ENCODE data around the gene HOTAIR. TPM values are rescaled to one million over a fixed set of nuclear protein-coding genes. Genes with fewer than 3 reads are reported as not detected.

The HOTAIR gene
- total RNA-seq, 6 donors from 2014 or later, result not detected

- DNase-seq (no peak), ATAC-seq (ENCODE audit: low FRiP score in 2 of 2) (no peak)
- WGBS, 2 donors, result 10 to 12% methylated on average over 14 of the region's 15 CpGs
These were observed 4.0 kb upstream of the HOTAIR start for GRCh38 chr12:53978477-53979356.

GRCh38 chr12:53977596-53978445 lies 3.1 kb upstream of the HOTAIR start:
- WGBS, 2 donors, result 5 to 7% methylated on average over 11 of the region's 11 CpGs
- DNase-seq (no peak), ATAC-seq (ENCODE audit: low FRiP score in 2 of 2) (no peak)
- no peak overlapping the region for H3K4me3 ChIP-seq
- no peaks in the 10 kb centered on the region for H3K9me3 ChIP-seq
- H3K36me3 ChIP-seq, result no peaks in the 10 kb centered on the region
- H3K27me3 ChIP-seq, result peaks cover 11 to 92% (median 50%) of the 10 kb centered on the region in 4 donors
- H3K4me1 ChIP-seq, result peaks cover 22 to 28% (median 25%) of the 10 kb centered on the region in 4 donors
- no peak overlapping the region for H3K27ac ChIP-seq
- TF ChIP-seq POLR2AphosphoS5 (IDR thresholded peaks at IDR 0.05) (no peak), EP300 (IDR thresholded peaks at IDR 0.05) (no peak), CTCF (IDR thresholded peaks at IDR 0.05) (no peak), POLR2A (IDR thresholded peaks at IDR 0.05) (no peak)

More at GRCh38 chr12:53978477-53979356, 4.0 kb upstream of the HOTAIR start:
- no peak overlapping the region for H3K4me3 ChIP-seq
- H3K36me3 ChIP-seq, result no peaks in the 10 kb centered on the region
- no peak overlapping the region for H3K27ac ChIP-seq
- H3K9me3 ChIP-seq, result no peaks in the 10 kb centered on the region
- peaks cover 16 to 26% (median 21%) of the 10 kb centered on the region in 4 donors for H3K4me1 ChIP-seq
- no peak for TF ChIP-seq CTCF (IDR thresholded peaks at IDR 0.05)
- no peak for TF ChIP-seq EP300 (IDR thresholded peaks at IDR 0.05)
- no peak for TF ChIP-seq POLR2AphosphoS5 (IDR thresholded peaks at IDR 0.05)
- no peak for TF ChIP-seq POLR2A (IDR thresholded peaks at IDR 0.05)
- peaks cover 11 to 92% (median 46%) of the 10 kb centered on the region in 4 donors for H3K27me3 ChIP-seq

GRCh38 chr12:53976823-53977595 lies 2.3 kb upstream of the HOTAIR start:
- peaks cover 11 to 92% (median 51%) of the 10 kb centered on the region in 4 donors for H3K27me3 ChIP-seq
- H3K27ac ChIP-seq, result no peak overlapping the region
- H3K4me1 ChIP-seq, result peaks cover 22 to 28% (median 25%) of the 10 kb centered on the region in 4 donors
- WGBS, 2 donors, result 15% methylated on average over 9 of the region's 9 CpGs
- ATAC-seq (ENCODE audit: low FRiP score in 2 of 2), result no peak
- no peak overlapping the region for H3K4me3 ChIP-seq
- TF ChIP-seq POLR2A (IDR thresholded peaks at IDR 0.05), result no peak
- no peak for TF ChIP-seq EP300 (IDR thresholded peaks at IDR 0.05)
- TF ChIP-seq POLR2AphosphoS5 (IDR thresholded peaks at IDR 0.05), result no peak
- TF ChIP-seq CTCF (IDR thresholded peaks at IDR 0.05), result no peak
- no peaks in the 10 kb centered on the region for H3K9me3 ChIP-seq
- no peaks in the 10 kb centered on the region for H3K36me3 ChIP-seq
- no peak for DNase-seq

GRCh38 chr12:53976172-53976822 lies 1.5 kb upstream of the HOTAIR start:
- ATAC-seq (ENCODE audit: low FRiP score in 2 of 2) (no peak), DNase-seq (no peak)
- H3K4me1 ChIP-seq, result peaks cover 22 to 28% (median 25%) of the 10 kb centered on the region in 4 donors
- H3K36me3 ChIP-seq, result no peaks in the 10 kb centered on the region
- peaks cover 11 to 92% (median 52%) of the 10 kb centered on the region in 4 donors for H3K27me3 ChIP-seq
- H3K27ac ChIP-seq, result no peak overlapping the region
- no peaks in the 10 kb centered on the region for H3K9me3 ChIP-seq
- no peak overlapping the region for H3K4me3 ChIP-seq
- WGBS, 2 donors, result 15 to 23% methylated on average over 20 to 21 of the region's 21 CpGs
- no peak for TF ChIP-seq POLR2A (IDR thresholded peaks at IDR 0.05)
- no peak for TF ChIP-seq EP300 (IDR thresholded peaks at IDR 0.05)
- no peak for TF ChIP-seq CTCF (IDR thresholded peaks at IDR 0.05)

All from upper lobe of left lung (tissue), 6 donors.